ENCODE results near the gene CDHR2.
A peak's percentile ranks its signal among the peaks of the same experiment; 100 is the strongest.
"Not testable (repeated sequence)": the region's sequence is repeated elsewhere in the genome, so short reads cannot be mapped to it uniquely, and the experiment has no call there.

CDHR2 gene

DNA sequence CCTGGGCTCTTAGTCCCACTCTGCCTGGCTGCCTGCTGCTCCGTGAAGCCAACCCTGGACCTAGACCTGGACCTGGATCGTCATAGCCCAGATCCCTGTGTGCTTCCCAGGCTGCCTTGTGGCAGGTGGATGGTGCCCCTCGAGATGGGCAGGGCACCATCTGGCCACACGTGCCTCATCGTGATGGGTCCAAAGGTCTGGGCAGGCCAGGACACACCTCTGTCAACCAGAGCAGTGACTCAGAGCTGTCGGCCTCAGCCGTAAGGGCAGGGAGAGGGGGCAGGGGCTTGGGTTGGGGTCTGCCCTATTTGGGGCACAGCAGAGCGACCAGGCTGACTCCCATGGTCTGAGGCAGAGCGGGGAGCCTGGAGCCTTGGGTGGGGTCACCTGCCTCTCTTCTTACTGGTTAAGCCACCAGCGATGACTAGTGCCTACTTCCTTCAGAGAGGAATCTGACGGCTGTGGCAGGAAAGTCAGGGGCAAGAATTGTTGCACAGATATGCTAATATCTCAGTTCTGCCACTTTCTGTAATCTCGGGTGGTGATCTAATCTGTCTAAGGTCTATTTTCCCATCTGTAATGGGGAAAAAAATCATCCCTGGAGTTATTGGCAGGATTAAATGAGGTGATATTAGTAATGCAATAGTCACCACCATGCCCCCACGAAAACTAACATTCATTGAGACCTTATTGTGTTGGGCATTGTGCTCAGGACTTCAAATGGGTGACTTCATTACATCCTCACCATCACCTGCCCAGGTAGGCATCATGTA lies 3.2 kb upstream of the CDHR2 start:
- TF ChIP-seq POLR2AphosphoS5 (IDR thresholded peaks at IDR 0.05; ENCODE audit: low read depth, low read length) (no peak), POU2F2 (IDR thresholded peaks at IDR 0.05; ENCODE audit: low read depth, low read length) (no peak), TAF1 (IDR thresholded peaks at IDR 0.05; ENCODE audit: low read depth, low read length) (no peak)
- FAIRE-seq = no peak

DNA sequence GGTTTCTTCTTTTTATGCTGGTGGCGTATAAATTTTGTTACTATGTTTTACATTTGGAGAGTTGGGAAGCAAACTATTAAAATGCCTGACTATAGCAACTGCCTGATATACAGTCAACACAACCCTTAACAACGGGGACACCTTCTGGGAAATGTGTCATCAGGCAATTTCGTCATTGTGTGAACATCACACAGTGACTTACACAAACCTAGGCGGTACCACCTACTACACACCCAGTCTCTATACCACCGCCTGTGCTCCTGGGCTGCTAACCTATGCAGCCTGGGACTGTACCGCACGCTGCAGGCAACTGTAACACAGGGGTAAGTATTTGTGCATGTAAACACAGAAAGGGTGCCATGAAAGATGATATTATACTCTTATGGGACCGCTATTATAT lies 1.3 kb upstream of the CDHR2 start:
- FAIRE-seq = no peak

More for the DNA sequence above, 3.2 kb upstream of the CDHR2 start:
- DNase-seq (ENCODE audit: insufficient read length, low spot score) = no peak

DNA sequence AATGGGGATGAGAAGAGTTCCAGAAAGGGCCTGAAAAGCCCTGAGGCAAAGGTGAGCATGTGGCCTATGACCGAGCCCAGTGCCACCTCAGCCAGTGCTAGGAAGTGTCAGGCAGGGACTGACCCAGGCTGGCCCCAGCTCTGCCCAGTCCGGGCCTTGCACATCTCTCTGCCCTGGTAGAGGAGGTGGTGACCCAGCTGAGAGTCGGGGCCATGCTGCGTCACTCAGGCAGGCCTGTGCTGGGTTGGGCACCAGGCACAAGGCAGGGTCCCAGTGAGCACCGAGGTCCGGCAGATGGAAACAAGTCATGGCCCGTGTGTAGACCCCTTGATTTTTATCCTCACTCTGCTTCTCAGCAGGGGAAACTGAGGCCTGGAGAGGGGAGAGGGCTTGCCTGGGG lies 729 bp downstream of the CDHR2 start:
- no peak for TF ChIP-seq PAX5 (IDR thresholded peaks at IDR 0.05; ENCODE audit: insufficient read depth, low read length, severe bottlenecking)
- TF ChIP-seq SPI1 (IDR thresholded peaks at IDR 0.05; ENCODE audit: low read depth, low read length) = no peak
- TF ChIP-seq POLR2AphosphoS5 (IDR thresholded peaks at IDR 0.05; ENCODE audit: low read depth, low read length) = no peak
- TF ChIP-seq TAF1 (IDR thresholded peaks at IDR 0.05; ENCODE audit: low read depth, low read length) = no peak
- no peak for TF ChIP-seq POU2F2 (IDR thresholded peaks at IDR 0.05; ENCODE audit: low read depth, low read length)
- TF ChIP-seq POLR2A (IDR thresholded peaks at IDR 0.05; ENCODE audit: low read depth, low read length) = no peak
- DNase-seq (ENCODE audit: insufficient read length, low spot score) (no peak), FAIRE-seq (no peak)

More for the DNA sequence above, 1.3 kb upstream of the CDHR2 start:
- no peak for TF ChIP-seq TAF1 (IDR thresholded peaks at IDR 0.05; ENCODE audit: low read depth, low read length)
- no peak for TF ChIP-seq PAX5 (IDR thresholded peaks at IDR 0.05; ENCODE audit: insufficient read depth, low read length, severe bottlenecking)
- TF ChIP-seq POLR2AphosphoS5 (IDR thresholded peaks at IDR 0.05; ENCODE audit: low read depth, low read length) = no peak
- no peak for TF ChIP-seq SPI1 (IDR thresholded peaks at IDR 0.05; ENCODE audit: low read depth, low read length)
- TF ChIP-seq POU2F2 (IDR thresholded peaks at IDR 0.05; ENCODE audit: low read depth, low read length) = no peak
- TF ChIP-seq POLR2A (IDR thresholded peaks at IDR 0.05; ENCODE audit: low read depth, low read length) = no peak
- DNase-seq (ENCODE audit: insufficient read length, low spot score) = no peak

DNA sequence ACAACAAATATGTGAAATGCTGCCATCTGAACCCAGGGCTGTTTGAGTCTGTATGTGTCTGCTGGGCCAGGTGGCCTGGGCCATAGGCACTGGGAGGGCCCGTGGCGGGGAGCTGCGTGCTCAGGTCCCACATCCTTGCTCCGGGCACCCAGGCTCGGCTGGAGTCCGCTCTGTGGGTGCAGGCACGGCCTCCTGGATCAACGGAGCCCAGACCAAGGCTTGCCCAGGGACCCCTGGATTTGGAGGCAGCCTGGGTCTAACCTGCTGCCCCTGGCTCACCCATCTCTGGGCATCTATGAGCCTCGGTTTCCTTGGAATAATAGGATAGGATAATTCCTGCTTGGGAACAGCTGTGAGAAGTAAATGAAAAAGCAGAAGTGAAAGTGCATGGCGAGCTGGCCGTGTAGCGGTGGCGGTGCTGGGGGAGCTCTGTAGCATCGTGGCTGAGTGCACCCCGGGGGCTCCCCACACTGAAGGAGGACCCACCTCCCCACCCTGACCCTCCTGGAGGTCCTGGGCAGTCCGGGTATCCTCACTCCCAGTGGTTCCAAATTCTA lies 1.2 kb downstream of the CDHR2 start:
- FAIRE-seq = no peak
- TF ChIP-seq SPI1 (IDR thresholded peaks at IDR 0.05; ENCODE audit: low read depth, low read length) (peak; percentile 97), POU2F2 (IDR thresholded peaks at IDR 0.05; ENCODE audit: low read depth, low read length) (no peak), POLR2A (IDR thresholded peaks at IDR 0.05; ENCODE audit: low read depth, low read length) (no peak), PAX5 (IDR thresholded peaks at IDR 0.05; ENCODE audit: insufficient read depth, low read length, severe bottlenecking) (no peak), POLR2AphosphoS5 (IDR thresholded peaks at IDR 0.05; ENCODE audit: low read depth, low read length) (no peak), TAF1 (IDR thresholded peaks at IDR 0.05; ENCODE audit: low read depth, low read length) (no peak)

DNA sequence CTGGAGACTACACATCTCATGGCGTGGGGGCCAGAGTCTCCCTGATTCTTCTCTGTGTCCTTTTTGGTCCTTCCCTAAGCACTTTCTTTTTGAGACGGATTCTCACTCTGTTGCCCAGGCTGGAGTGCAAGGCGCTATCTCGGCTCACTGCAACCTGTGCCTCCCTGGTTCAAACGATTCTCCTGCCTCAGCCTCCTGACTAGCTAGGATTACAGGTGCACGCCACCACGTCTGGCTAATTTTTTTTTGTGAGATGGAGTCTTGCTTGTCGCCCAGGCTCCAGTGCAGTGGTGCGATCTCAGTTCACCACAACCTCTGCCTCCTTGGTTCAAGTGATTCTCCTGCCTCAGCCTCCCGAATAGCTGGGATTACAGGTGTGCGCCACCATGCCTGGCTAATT lies 1.8 kb downstream of the CDHR2 start:
- not testable (repeated sequence) for DNase-seq (ENCODE audit: insufficient read length, low spot score); FAIRE-seq

More for the DNA sequence above, 1.2 kb downstream of the CDHR2 start:
- DNase-seq (ENCODE audit: insufficient read length, low spot score) = no peak

DNA sequence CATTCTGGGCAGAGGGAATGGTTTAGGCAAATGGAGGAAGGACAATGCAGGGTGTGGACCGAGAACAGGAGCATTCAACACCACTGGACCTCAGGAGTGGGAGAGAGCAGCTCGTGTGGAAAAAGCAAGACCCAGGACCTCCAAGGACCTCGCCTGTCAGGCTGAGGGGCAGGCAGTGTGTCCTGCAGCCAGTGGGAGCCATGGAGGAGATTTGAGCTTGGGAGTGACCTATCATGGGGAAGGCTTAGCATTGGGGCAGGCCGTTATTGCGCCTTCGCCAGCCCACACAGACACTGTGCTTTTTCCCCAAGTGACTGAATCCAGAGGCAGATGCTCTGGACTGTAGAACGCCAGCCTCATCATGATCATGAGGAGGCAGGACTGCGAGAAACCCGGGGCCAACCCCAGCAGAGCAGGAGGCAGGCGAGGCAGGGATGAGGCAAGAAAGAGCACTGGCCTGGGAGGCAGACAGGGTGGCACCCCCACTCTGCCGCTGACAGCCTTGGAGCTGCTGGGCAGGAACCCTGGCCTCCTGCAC lies 3.3 kb downstream of the CDHR2 start:
- DNase-seq (ENCODE audit: insufficient read length, low spot score) (no peak), FAIRE-seq (no peak)
- TF ChIP-seq POU2F2 (IDR thresholded peaks at IDR 0.05; ENCODE audit: low read depth, low read length) (no peak), TAF1 (IDR thresholded peaks at IDR 0.05; ENCODE audit: low read depth, low read length) (no peak), PAX5 (IDR thresholded peaks at IDR 0.05; ENCODE audit: insufficient read depth, low read length, severe bottlenecking) (no peak), POLR2AphosphoS5 (IDR thresholded peaks at IDR 0.05; ENCODE audit: low read depth, low read length) (no peak), POLR2A (IDR thresholded peaks at IDR 0.05; ENCODE audit: low read depth, low read length) (no peak), SPI1 (IDR thresholded peaks at IDR 0.05; ENCODE audit: low read depth, low read length) (no peak)

DNA sequence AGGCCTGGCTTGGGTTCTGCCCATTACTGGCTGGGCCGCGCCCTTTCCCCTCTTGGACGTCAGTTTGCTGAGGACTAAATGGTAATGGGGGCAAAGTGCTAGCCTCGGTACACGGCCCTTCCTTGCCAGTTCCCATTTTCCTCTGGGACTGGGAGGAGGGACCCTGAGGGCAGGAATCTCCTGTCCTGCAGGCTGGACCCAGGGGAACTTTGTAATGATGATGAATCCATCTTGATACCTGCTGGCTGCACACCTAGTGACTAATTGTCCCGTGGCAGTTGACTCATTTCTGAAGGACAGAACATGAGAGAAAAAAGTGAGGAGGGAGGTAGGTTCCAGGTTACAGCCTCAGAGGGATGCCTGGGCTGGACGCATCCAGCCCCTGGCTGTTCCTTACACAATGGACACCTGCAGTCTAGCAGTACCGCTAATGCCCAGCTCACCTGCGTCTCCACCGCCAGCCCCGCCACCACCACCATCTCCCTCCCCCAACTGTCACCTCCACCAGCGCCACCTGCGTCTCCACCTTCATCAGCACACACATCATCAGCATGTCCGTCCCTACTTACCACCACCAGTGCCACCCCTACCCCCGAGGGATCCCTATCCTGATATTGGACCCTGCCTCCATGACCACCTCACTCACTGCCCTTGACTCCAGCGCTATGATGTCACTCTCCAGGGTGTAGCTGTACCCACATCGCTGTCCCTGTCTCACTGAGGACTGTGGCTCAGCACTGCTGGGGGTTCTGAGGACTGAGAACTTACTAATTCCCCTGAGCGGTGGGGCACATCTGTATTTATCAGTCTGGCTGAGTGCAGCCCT lies 4.3 kb downstream of the CDHR2 start:
- FAIRE-seq (no peak), DNase-seq (ENCODE audit: insufficient read length, low spot score) (no peak)
- TF ChIP-seq TAF1 (IDR thresholded peaks at IDR 0.05; ENCODE audit: low read depth, low read length) (no peak), POLR2A (IDR thresholded peaks at IDR 0.05; ENCODE audit: low read depth, low read length) (no peak), POLR2AphosphoS5 (IDR thresholded peaks at IDR 0.05; ENCODE audit: low read depth, low read length) (no peak), POU2F2 (IDR thresholded peaks at IDR 0.05; ENCODE audit: low read depth, low read length) (no peak), SPI1 (IDR thresholded peaks at IDR 0.05; ENCODE audit: low read depth, low read length) (no peak), PAX5 (IDR thresholded peaks at IDR 0.05; ENCODE audit: insufficient read depth, low read length, severe bottlenecking) (no peak)

DNA sequence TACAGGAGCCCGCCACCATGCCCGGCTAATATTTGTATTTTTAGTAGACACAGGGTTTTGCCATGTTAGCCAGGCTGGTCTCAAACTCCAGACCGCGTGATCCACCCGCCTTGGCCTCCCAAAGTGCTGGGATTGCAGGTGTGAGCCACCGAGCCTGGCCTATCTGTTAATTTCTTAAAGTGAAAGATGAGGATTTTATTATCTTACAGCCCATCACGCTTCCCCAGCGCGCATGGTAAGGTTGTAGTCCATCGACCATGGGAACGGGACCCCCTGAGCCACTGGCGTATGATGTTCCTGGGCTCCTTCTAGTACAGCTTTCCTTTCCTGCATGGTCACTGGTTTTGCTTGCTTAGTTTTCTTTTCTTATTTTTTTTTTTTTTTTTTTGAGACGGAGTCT lies 8.7 kb downstream of the CDHR2 start:
- DNase-seq (ENCODE audit: insufficient read length, low spot score) = no peak
- no peak for TF ChIP-seq SPI1 (IDR thresholded peaks at IDR 0.05; ENCODE audit: low read depth, low read length)
- no peak for TF ChIP-seq TAF1 (IDR thresholded peaks at IDR 0.05; ENCODE audit: low read depth, low read length)
- no peak for FAIRE-seq

DNA sequence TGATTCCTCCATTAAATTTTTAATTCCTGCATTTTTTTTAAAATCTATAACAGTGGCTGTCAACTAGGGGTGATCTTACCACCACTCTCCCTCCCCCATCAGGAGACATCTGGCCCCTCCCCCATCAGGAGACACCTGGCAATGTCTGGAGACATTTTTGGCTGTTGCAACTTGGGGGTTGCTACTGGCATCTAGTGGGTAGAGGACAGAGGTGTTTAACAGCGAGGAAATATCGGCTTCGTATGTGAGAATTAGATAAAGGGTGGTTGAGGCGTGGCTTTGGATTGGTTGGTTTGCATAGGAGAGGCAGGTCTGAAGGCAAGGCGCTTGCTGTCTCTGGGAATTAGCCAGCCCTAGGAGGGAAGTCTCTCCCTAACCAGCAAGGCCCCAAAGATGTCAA lies 10.5 kb downstream of the CDHR2 start:
- DNase-seq (ENCODE audit: insufficient read length, low spot score) = no peak
- FAIRE-seq = no peak

DNA sequence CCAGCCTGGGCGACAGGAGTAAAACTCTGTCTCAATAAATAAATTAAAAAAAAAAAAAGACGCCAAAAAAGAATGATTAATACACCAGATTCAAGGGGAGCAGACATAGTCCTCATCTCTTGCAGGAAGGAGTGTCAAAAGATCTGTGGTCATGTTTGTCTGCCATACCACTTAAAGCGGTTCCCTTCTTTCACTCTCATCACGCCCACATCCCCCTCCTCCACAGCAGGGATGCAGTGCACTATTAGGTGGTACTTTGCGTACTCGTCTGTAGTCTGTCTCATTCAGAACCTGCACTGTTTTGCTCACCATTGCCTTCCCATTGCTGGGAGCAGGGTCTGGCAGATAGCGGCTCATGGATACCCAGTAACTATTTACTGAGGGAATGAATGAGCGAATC lies 11.2 kb downstream of the CDHR2 start:
- FAIRE-seq (peak; percentile 9), DNase-seq (ENCODE audit: insufficient read length, low spot score) (no peak)
- no peak for TF ChIP-seq SPI1 (IDR thresholded peaks at IDR 0.05; ENCODE audit: low read depth, low read length)
- no peak for TF ChIP-seq TAF1 (IDR thresholded peaks at IDR 0.05; ENCODE audit: low read depth, low read length)
- no peak for TF ChIP-seq POU2F2 (IDR thresholded peaks at IDR 0.05; ENCODE audit: low read depth, low read length)

More for the DNA sequence above, 10.5 kb downstream of the CDHR2 start:
- TF ChIP-seq POLR2A (IDR thresholded peaks at IDR 0.05; ENCODE audit: low read depth, low read length) (no peak), POU2F2 (IDR thresholded peaks at IDR 0.05; ENCODE audit: low read depth, low read length) (no peak), TAF1 (IDR thresholded peaks at IDR 0.05; ENCODE audit: low read depth, low read length) (no peak)

All from GM12891 (cell line).